ENCODE measurements around the gene GDF11. TPM values are rescaled to one million over a fixed set of nuclear protein-coding genes. Genes with fewer than 3 reads are reported as not detected.

The GDF11 gene
- total RNA-seq (10 to 100 TPM in 3 of 5 experiments, 1 to 10 TPM in 2; 6.6 to 16.2 (median 12.0) TPM), polyA plus RNA-seq (under 1 TPM; 0.79 TPM), total RNA-seq (22.2 reads per million, percentile 53 among the genes with 10 or more reads in this experiment)

- peak within 1 kb of the TSS; percentile 78 for H3K4me3 ChIP-seq (ENCODE audit: low read length)
- H3K27ac ChIP-seq (ENCODE audit: low read depth, low read length) = peak within 1 kb of the TSS; percentile 71
- Mint-ChIP-seq H3K4me1 (peaks cover 34 to 54% (median 44%) of the 10 kb centered on the region in 7 donors), H3K27ac (peak within 1 kb of the TSS; percentile 78 to 96 (median 85)), H3K27me3 (peaks cover 0 to 8% (median 0%) of the 10 kb centered on the region in 5 donors), H3K36me3 (peaks cover 0 to 2% (median 0%) of the 10 kb centered on the region in 5 donors), H3K9me3 (no peaks in the 10 kb centered on the region), H3K4me3 (peak within 1 kb of the TSS; percentile 90 to 96 (median 94))
- DNase-seq = peak; percentile 40 to 79 (median 62)
- no peaks in the 10 kb centered on the region for H3K27me3 ChIP-seq (ENCODE audit: control insufficient read depth in 2 of 2, insufficient read depth in 2 of 2, low read length in 2 of 2)
- POLR2A ChIA-PET = interaction anchor here (0.6 to 3.0 kb wide), 17 partner anchors 9 to 596 kb away, joined by 3 to 13 read pairs (median 4); partner anchors contain the start of genes IL23A, ORMDL2, PYM1 and RAB5B
- H3K36me3 ChIP-seq (ENCODE audit: control insufficient read depth in 2 of 3, insufficient read depth in 3 of 3, low read length in 3 of 3) = peaks cover 0 to 3% (median 0%) of the 10 kb centered on the region in 3 experiments
- H3K4me1 ChIP-seq (ENCODE audit: control insufficient read depth in 2 of 2, insufficient read depth in 2 of 2, low read length in 2 of 2) = peaks cover 9 to 24% of the 10 kb centered on the region in 2 donors
- CTCF ChIA-PET = interaction anchor here (0.9 to 1.3 kb wide), 2 partner anchors 50 to 384 kb away, joined by 3 read pairs; no protein-coding TSS in a partner anchor
- no peaks in the 10 kb centered on the region for H3K9me3 ChIP-seq (ENCODE audit: control insufficient read depth in 2 of 3, low read length in 3 of 3)
- intact Hi-C loops (cut with micrococcal nuclease) = loop anchor here (1.0 kb wide), 2 partner anchors 230 to 298 kb away; partner anchors contain the start of gene RPS26 (in 1 of the 2)
- ATAC-seq = peak; percentile 74
Observed at GRCh38 chr12:55742719-55743405, at the start of gene GDF11. TSS of gene GDF11 (plus strand) at chr12:55743122. CDS start at chr12:55743317, 195 bp downstream.

- H3K4me3 Mint-ChIP-seq = no peak overlapping the region
- CTCF ChIA-PET = no interaction called here
- H3K27me3 Mint-ChIP-seq = no peaks in the 10 kb centered on the region
Observed at GRCh38 chr12:55693323-55694187, 49.4 kb upstream of the GDF11 start.

GRCh38 chr12:55694188-55694515 lies 48.8 kb upstream of the GDF11 start:
- ATAC-seq (no peak), DNase-seq (no peak)
- H3K9me3 Mint-ChIP-seq = no peaks in the 10 kb centered on the region
- H3K9me3 ChIP-seq (ENCODE audit: control insufficient read depth in 2 of 3, low read length in 3 of 3) = no peaks in the 10 kb centered on the region
- H3K4me1 Mint-ChIP-seq = no peaks in the 10 kb centered on the region
- no peaks in the 10 kb centered on the region for H3K36me3 Mint-ChIP-seq
- ChIA-PET CTCF (no interaction called here), POLR2A (no interaction called here)
- no peak overlapping the region for H3K27ac ChIP-seq (ENCODE audit: low read depth, low read length)
- no peak overlapping the region for H3K4me3 Mint-ChIP-seq
- H3K27me3 ChIP-seq (ENCODE audit: control insufficient read depth in 2 of 2, insufficient read depth in 2 of 2, low read length in 2 of 2) = no peaks in the 10 kb centered on the region
- intact Hi-C loops (cut with micrococcal nuclease) = no loop called here
- no peak overlapping the region for H3K27ac Mint-ChIP-seq
- no peaks in the 10 kb centered on the region for H3K36me3 ChIP-seq (ENCODE audit: control insufficient read depth in 2 of 3, insufficient read depth in 3 of 3, low read length in 3 of 3)
- no peak overlapping the region for H3K4me3 ChIP-seq (ENCODE audit: low read length)
- H3K4me1 ChIP-seq (ENCODE audit: control insufficient read depth in 2 of 2, insufficient read depth in 2 of 2, low read length in 2 of 2) = no peaks in the 10 kb centered on the region
- H3K27me3 Mint-ChIP-seq = no peaks in the 10 kb centered on the region

More at GRCh38 chr12:55693323-55694187, 49.4 kb upstream of the GDF11 start:
- Histone ChIP-seq H3K9me3 (ENCODE audit: control insufficient read depth in 2 of 3, low read length in 3 of 3) (no peaks in the 10 kb centered on the region), H3K36me3 (ENCODE audit: control insufficient read depth in 2 of 3, insufficient read depth in 3 of 3, low read length in 3 of 3) (no peaks in the 10 kb centered on the region), H3K27ac (ENCODE audit: low read depth, low read length) (no peak overlapping the region), H3K4me3 (ENCODE audit: low read length) (no peak overlapping the region), H3K4me1 (ENCODE audit: control insufficient read depth in 2 of 2, insufficient read depth in 2 of 2, low read length in 2 of 2) (no peaks in the 10 kb centered on the region), H3K27me3 (ENCODE audit: control insufficient read depth in 2 of 2, insufficient read depth in 2 of 2, low read length in 2 of 2) (no peaks in the 10 kb centered on the region)
- intact Hi-C loops (cut with micrococcal nuclease) = no loop called here
- Mint-ChIP-seq H3K36me3 (no peaks in the 10 kb centered on the region), H3K9me3 (no peaks in the 10 kb centered on the region), H3K27ac (peak overlapping the region in 1 of 9 donors; percentile 49), H3K4me1 (no peaks in the 10 kb centered on the region)
- no peak for DNase-seq
- ATAC-seq = no peak
- POLR2A ChIA-PET = no interaction called here

- no peaks in the 10 kb centered on the region for H3K36me3 Mint-ChIP-seq
Observed at GRCh38 chr12:55694651-55695050, 48.3 kb upstream of the GDF11 start.

GRCh38 chr12:55695349-55695748 lies 47.6 kb upstream of the GDF11 start:
- Mint-ChIP-seq H3K27ac (no peak overlapping the region), H3K27me3 (no peaks in the 10 kb centered on the region), H3K9me3 (no peaks in the 10 kb centered on the region), H3K36me3 (no peaks in the 10 kb centered on the region), H3K4me3 (no peak overlapping the region), H3K4me1 (peaks cover 0 to 4% (median 0%) of the 10 kb centered on the region in 7 donors)
- Histone ChIP-seq H3K27ac (ENCODE audit: low read depth, low read length) (no peak overlapping the region), H3K4me1 (ENCODE audit: control insufficient read depth in 2 of 2, insufficient read depth in 2 of 2, low read length in 2 of 2) (no peaks in the 10 kb centered on the region), H3K9me3 (ENCODE audit: control insufficient read depth in 2 of 3, low read length in 3 of 3) (no peaks in the 10 kb centered on the region), H3K4me3 (ENCODE audit: low read length) (no peak overlapping the region), H3K27me3 (ENCODE audit: control insufficient read depth in 2 of 2, insufficient read depth in 2 of 2, low read length in 2 of 2) (no peaks in the 10 kb centered on the region), H3K36me3 (ENCODE audit: control insufficient read depth in 2 of 3, insufficient read depth in 3 of 3, low read length in 3 of 3) (no peaks in the 10 kb centered on the region)
- ATAC-seq (no peak), DNase-seq (no peak)
- ChIA-PET CTCF (no interaction called here), POLR2A (no interaction called here)
- intact Hi-C loops (cut with micrococcal nuclease) = no loop called here

More at GRCh38 chr12:55694651-55695050, 48.3 kb upstream of the GDF11 start:
- H3K27ac Mint-ChIP-seq = peak overlapping the region in 1 of 9 donors; percentile 14
- H3K4me3 Mint-ChIP-seq = no peak overlapping the region
- H3K9me3 ChIP-seq (ENCODE audit: control insufficient read depth in 2 of 3, low read length in 3 of 3) = no peaks in the 10 kb centered on the region
- H3K27me3 ChIP-seq (ENCODE audit: control insufficient read depth in 2 of 2, insufficient read depth in 2 of 2, low read length in 2 of 2) = no peaks in the 10 kb centered on the region
- intact Hi-C loops (cut with micrococcal nuclease) = no loop called here
- no peak for DNase-seq
- no peak overlapping the region for H3K4me3 ChIP-seq (ENCODE audit: low read length)
- H3K27me3 Mint-ChIP-seq = no peaks in the 10 kb centered on the region
- no peaks in the 10 kb centered on the region for H3K36me3 ChIP-seq (ENCODE audit: control insufficient read depth in 2 of 3, insufficient read depth in 3 of 3, low read length in 3 of 3)
- no peaks in the 10 kb centered on the region for H3K4me1 ChIP-seq (ENCODE audit: control insufficient read depth in 2 of 2, insufficient read depth in 2 of 2, low read length in 2 of 2)
- ATAC-seq = no peak
- no peaks in the 10 kb centered on the region for H3K9me3 Mint-ChIP-seq
- ChIA-PET CTCF (no interaction called here), POLR2A (no interaction called here)
- no peaks in the 10 kb centered on the region for H3K4me1 Mint-ChIP-seq
- H3K27ac ChIP-seq (ENCODE audit: low read depth, low read length) = no peak overlapping the region

GRCh38 chr12:55696141-55696540 lies 46.8 kb upstream of the GDF11 start:
- no peaks in the 10 kb centered on the region for H3K9me3 Mint-ChIP-seq
- no peak overlapping the region for H3K27ac ChIP-seq (ENCODE audit: low read depth, low read length)
- CTCF ChIA-PET = no interaction called here
- H3K4me1 ChIP-seq (ENCODE audit: control insufficient read depth in 2 of 2, insufficient read depth in 2 of 2, low read length in 2 of 2) = no peaks in the 10 kb centered on the region
- no peak overlapping the region for H3K4me3 Mint-ChIP-seq
- no peak for ATAC-seq
- POLR2A ChIA-PET = no interaction called here
- DNase-seq = no peak
- H3K27ac Mint-ChIP-seq = no peak overlapping the region
- H3K27me3 ChIP-seq (ENCODE audit: control insufficient read depth in 2 of 2, insufficient read depth in 2 of 2, low read length in 2 of 2) = no peaks in the 10 kb centered on the region
- no peaks in the 10 kb centered on the region for H3K9me3 ChIP-seq (ENCODE audit: control insufficient read depth in 2 of 3, low read length in 3 of 3)
- intact Hi-C loops (cut with micrococcal nuclease) = no loop called here
- H3K4me3 ChIP-seq (ENCODE audit: low read length) = no peak overlapping the region
- H3K27me3 Mint-ChIP-seq = no peaks in the 10 kb centered on the region
- H3K4me1 Mint-ChIP-seq = peaks cover 0 to 4% (median 0%) of the 10 kb centered on the region in 7 donors
- H3K36me3 ChIP-seq (ENCODE audit: control insufficient read depth in 2 of 3, insufficient read depth in 3 of 3, low read length in 3 of 3) = no peaks in the 10 kb centered on the region
- H3K36me3 Mint-ChIP-seq = no peaks in the 10 kb centered on the region

Data from naive thymus-derived CD4-positive, alpha-beta T cell (primary cell).